ENCODE results near the gene GLUL.

The GLUL gene

GRCh38 chr1:182430263-182431068 is 38.9 kb upstream of the GLUL start:
- no peak for ATAC-seq
- TF ChIP-seq ARNTL (CRISPR knock-in tag; IDR thresholded peaks at IDR 0.05; ENCODE audit: borderline replicate concordance, low read depth) (no peak), CREB5 (CRISPR knock-in tag; IDR thresholded peaks at IDR 0.05; ENCODE audit: low read depth) (no peak), TOX (CRISPR knock-in tag; IDR thresholded peaks at IDR 0.05; ENCODE audit: borderline replicate concordance) (no peak), PPARA (CRISPR knock-in tag; IDR thresholded peaks at IDR 0.05; ENCODE audit: borderline replicate concordance) (no peak), OSR1 (CRISPR knock-in tag; IDR thresholded peaks at IDR 0.05) (no peak), BACH2 (CRISPR knock-in tag; IDR thresholded peaks at IDR 0.05; ENCODE audit: borderline replicate concordance) (no peak), ZNF8 (CRISPR knock-in tag; IDR thresholded peaks at IDR 0.05) (no peak), POU6F1 (CRISPR knock-in tag; IDR thresholded peaks at IDR 0.05; ENCODE audit: borderline replicate concordance, low read depth) (no peak), SNAI2 (CRISPR knock-in tag; IDR thresholded peaks at IDR 0.05) (no peak), ZC3H10 (CRISPR knock-in tag; IDR thresholded peaks at IDR 0.05) (no peak), TSHZ2 (CRISPR knock-in tag; IDR thresholded peaks at IDR 0.05) (no peak), ISL1 (CRISPR knock-in tag; IDR thresholded peaks at IDR 0.05) (no peak), ZFP30 (CRISPR knock-in tag; IDR thresholded peaks at IDR 0.05) (no peak), TCF4 (CRISPR knock-in tag; IDR thresholded peaks at IDR 0.05; ENCODE audit: borderline replicate concordance) (no peak), ESRRG (CRISPR knock-in tag; IDR thresholded peaks at IDR 0.05) (no peak), RARB (CRISPR knock-in tag; IDR thresholded peaks at IDR 0.05) (no peak)

- TF ChIP-seq ZFP30 (CRISPR knock-in tag; IDR thresholded peaks at IDR 0.05) = no peak
- no peak for TF ChIP-seq ESRRG (CRISPR knock-in tag; IDR thresholded peaks at IDR 0.05)
- TF ChIP-seq POU6F1 (CRISPR knock-in tag; IDR thresholded peaks at IDR 0.05; ENCODE audit: borderline replicate concordance, low read depth) = no peak
- TF ChIP-seq ZNF70 (CRISPR knock-in tag; IDR thresholded peaks at IDR 0.05) = no peak
- TF ChIP-seq ARNTL (CRISPR knock-in tag; IDR thresholded peaks at IDR 0.05; ENCODE audit: borderline replicate concordance, low read depth) = no peak
- no peak for TF ChIP-seq ISL1 (CRISPR knock-in tag; IDR thresholded peaks at IDR 0.05)
- no peak for TF ChIP-seq ZFP3 (CRISPR knock-in tag; IDR thresholded peaks at IDR 0.05)
- TF ChIP-seq CSRNP3 (CRISPR knock-in tag; IDR thresholded peaks at IDR 0.05) = no peak
- TF ChIP-seq PATZ1 (CRISPR knock-in tag; IDR thresholded peaks at IDR 0.05; ENCODE audit: borderline replicate concordance) = no peak
- TF ChIP-seq ZNF565 (CRISPR knock-in tag; conservative IDR thresholded peaks at IDR 0.05; ENCODE audit: low read depth) = no peak
- TF ChIP-seq CSDC2 (CRISPR knock-in tag; IDR thresholded peaks at IDR 0.05) = no peak
- no peak for TF ChIP-seq OSR1 (CRISPR knock-in tag; IDR thresholded peaks at IDR 0.05)
- TF ChIP-seq CREB5 (CRISPR knock-in tag; IDR thresholded peaks at IDR 0.05; ENCODE audit: low read depth) = no peak
- no peak for TF ChIP-seq TOX (CRISPR knock-in tag; IDR thresholded peaks at IDR 0.05; ENCODE audit: borderline replicate concordance)
- no peak for TF ChIP-seq ZC3H10 (CRISPR knock-in tag; IDR thresholded peaks at IDR 0.05)
- no peak for TF ChIP-seq SNAI2 (CRISPR knock-in tag; IDR thresholded peaks at IDR 0.05)
- TF ChIP-seq PPARA (CRISPR knock-in tag; IDR thresholded peaks at IDR 0.05; ENCODE audit: borderline replicate concordance) = no peak
- TF ChIP-seq TSHZ2 (CRISPR knock-in tag; IDR thresholded peaks at IDR 0.05) = no peak
- TF ChIP-seq ZNF8 (CRISPR knock-in tag; IDR thresholded peaks at IDR 0.05) = no peak
- ATAC-seq = no peak
Observed at GRCh38 chr1:182428043-182428442, 36.5 kb upstream of the GLUL start.
